SK-N-SH treated with all-trans-retinoic acid at 6 μM for 48 hours (cell line): ENCODE results near the gene EID3.

Source experiments
- ARNTL ChIP-seq: fragments of 450-650 bp; formaldehyde crosslinking; IDR thresholded peaks from 2 replicates; pipeline ENCODE4 v1.5.0; 2020; ENCODE audit warnings: low read depth, mild to moderate bottlenecking, moderate library complexity, borderline replicate concordance
- ESRRG ChIP-seq: fragments of 250-450 bp; sonication (Bioruptor Pico); IDR thresholded peaks from 2 replicates; pipeline ENCODE4 v1.6.1; 2021; ENCODE audit warnings: mild to moderate bottlenecking
- ZFP3 ChIP-seq: fragments of 250-450 bp; sonication (Bioruptor Pico); IDR thresholded peaks from 2 replicates; pipeline ENCODE4 v1.5.0; 2020; ENCODE audit warnings: mild to moderate bottlenecking, moderate library complexity
- ZFP30 ChIP-seq: fragments of 450-650 bp; formaldehyde crosslinking; IDR thresholded peaks from 2 replicates; pipeline ENCODE4 v1.5.0; 2022; ENCODE audit warnings: mild to moderate bottlenecking, moderate library complexity

DNA sequence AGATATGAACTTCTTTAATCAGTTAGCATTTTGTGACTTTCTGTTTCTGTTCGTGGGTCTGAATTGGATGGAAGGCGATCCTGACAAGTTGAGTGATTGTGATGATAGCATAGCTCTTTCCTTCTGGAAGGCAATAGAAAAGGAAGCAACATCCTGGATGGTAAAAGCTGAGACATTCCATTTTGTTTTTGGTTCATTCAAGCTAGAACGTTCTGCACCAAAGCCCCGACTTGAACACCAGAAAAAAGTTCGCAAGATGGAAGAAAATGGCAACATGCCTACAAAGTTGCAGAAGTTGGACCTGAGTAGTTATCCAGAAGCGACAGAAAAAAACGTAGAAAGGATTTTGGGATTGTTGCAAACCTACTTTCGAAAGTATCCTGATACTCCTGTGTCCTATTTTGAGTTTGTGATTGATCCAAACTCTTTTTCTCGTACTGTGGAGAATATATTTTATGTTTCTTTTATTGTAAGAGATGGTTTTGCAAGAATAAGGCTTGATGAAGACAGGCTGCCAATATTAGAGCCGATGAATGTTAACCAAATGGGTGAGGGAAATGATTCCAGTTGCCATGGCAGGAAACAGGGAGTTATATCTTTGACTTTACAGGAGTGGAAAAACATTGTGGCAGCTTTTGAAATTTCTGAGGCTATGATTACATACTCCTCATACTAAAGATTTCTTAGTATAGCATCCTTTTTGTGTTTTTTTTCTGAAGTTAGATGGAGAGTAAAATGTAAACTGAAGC, 896 bp downstream of the EID3 start:
- no peak for TF ChIP-seq ESRRG (CRISPR knock-in tag)
- no peak for TF ChIP-seq ARNTL (CRISPR knock-in tag)
- no peak for TF ChIP-seq ZFP3
- no peak for TF ChIP-seq ZFP30
